K562 (cell line): Measurements from ENCODE around the gene PRR35. TPM values are rescaled to one million over a fixed set of nuclear protein-coding genes. Genes with fewer than 3 reads are reported as not detected.
A peak's percentile ranks its signal among the peaks of the same experiment; 100 is the strongest.

Experiments
- DPF2 ChIP-seq: fragments of 450-650 bp; IDR thresholded peaks from 2 replicates; pipeline ENCODE4 v1.6.1; 2016
- JUND ChIP-seq, 2 experiments: IDR thresholded peaks; 2 replicates in 1 of 2; 3 replicates in 1 of 2; pipeline ENCODE4 v1.6.1; 2011; ENCODE audit warnings: borderline replicate concordance in 2 of 2, low read depth in 2 of 2, low read length in 2 of 2, improper control_type of control experiment in 1 of 2, missing biosample characterization in 1 of 2, missing genetic modification characterization in 1 of 2, missing genetic modification reagents in 1 of 2
- POLR2H ChIP-seq: IDR thresholded peaks from 2 replicates; pipeline ENCODE4 v1.6.1; 2016; ENCODE audit warnings: missing genetic modification characterization, low read depth, mild to moderate bottlenecking, control low read depth, missing compliant biosample characterization, moderate library complexity
- SIN3A ChIP-seq, 2 experiments: fragments of 150-350 bp in 1 of 2; IDR thresholded peaks; 2 replicates each; pipeline ENCODE4 v1.6.1; 2011 to 2016; ENCODE audit warnings: borderline replicate concordance in 2 of 2, low read depth in 2 of 2, low read length in 2 of 2, mild to moderate bottlenecking in 2 of 2, moderate library complexity in 2 of 2; ENCODE audit not compliant: control insufficient read depth in 1 of 2
- polyA plus RNA-seq, 8 experiments: library from polyadenylated mRNA; depleted of rRNA in 4 of 8; stranded (reverse) in 5 of 8; unstranded in 3 of 8; fragments of >200 nt; fragmentation: Nextera tagmentation in 2 of 8; fragmentation: Illumina TruSeq in 1 of 8; extraction: Ambion mirVana in 2 of 8; extraction: Trizol in 1 of 8; gene quantifications; 2 replicates each; pipeline versions ENCODE4 v1.2.1 to v1.2.3, GENCODE V29; 2011 to 2014; ENCODE audit warnings: inconsistent platforms in 1 of 8, missing spikeins in 1 of 8
- total RNA-seq, 7 experiments: library from RNA; depleted of rRNA in 6 of 7; stranded (reverse); fragments of >200 nt in 6 of 7; fragmentation: Illumina TruSeq in 2 of 7; extraction: Trizol in 2 of 7; gene quantifications; 2 replicates each; pipeline versions ENCODE4 v1.2.1 to v1.2.3, GENCODE V29; 2011 to 2021; ENCODE audit warnings: low replicate concordance in 1 of 7
- TF ChIP-seq, protein P1 (sequence below), 2 experiments: fragments of 450-650 bp in 1 of 2; sonication (generic) in 1 of 2; formaldehyde crosslinking in 1 of 2; IDR thresholded peaks; 2 replicates each; pipeline versions ENCODE4 v1.7.1 to v1.9.0; 2016 to 2022; ENCODE audit warnings: inconsistent platforms in 1 of 2, mild to moderate bottlenecking in 1 of 2, missing genetic modification reagents in 1 of 2
- TF ChIP-seq, protein P2 (sequence below), 3 experiments: fragments of 200-800 bp in 1 of 3; fragments of 250-450 bp in 1 of 3; fragments of 450-650 bp in 1 of 3; sonication (Bioruptor Pico) in 1 of 3; sonication (Bioruptor generic) in 1 of 3; formaldehyde crosslinking in 1 of 3; IDR thresholded peaks; 2 replicates each; pipeline versions ENCODE4 v1.6.1 to v1.8.0; 2016 to 2022; ENCODE audit warnings: mild to moderate bottlenecking in 2 of 3, missing genetic modification characterization in 2 of 3, missing compliant biosample characterization in 1 of 3, moderate library complexity in 1 of 3
- TF ChIP-seq, protein P3 (sequence below): fragments of 250-450 bp; sonication (Bioruptor Pico); IDR thresholded peaks from 2 replicates; pipeline ENCODE4 v1.8.0; 2021; ENCODE audit warnings: moderate library complexity, mild to moderate bottlenecking, inconsistent platforms
- TF ChIP-seq, protein P4 (sequence below): fragments of 200-800 bp; sonication (Bioruptor generic); IDR thresholded peaks from 2 replicates; pipeline ENCODE4 v1.6.1; 2017; ENCODE audit warnings: missing genetic modification characterization, missing compliant biosample characterization

Gene PRR35
- total and polyA plus RNA-seq, 9 of the 15 experiments (the other 6 are each of a cell fraction or from before 2014, with no cell fraction given) = 0.17 to 0.45 (median 0.21) TPM; not detected in 5

DNA sequence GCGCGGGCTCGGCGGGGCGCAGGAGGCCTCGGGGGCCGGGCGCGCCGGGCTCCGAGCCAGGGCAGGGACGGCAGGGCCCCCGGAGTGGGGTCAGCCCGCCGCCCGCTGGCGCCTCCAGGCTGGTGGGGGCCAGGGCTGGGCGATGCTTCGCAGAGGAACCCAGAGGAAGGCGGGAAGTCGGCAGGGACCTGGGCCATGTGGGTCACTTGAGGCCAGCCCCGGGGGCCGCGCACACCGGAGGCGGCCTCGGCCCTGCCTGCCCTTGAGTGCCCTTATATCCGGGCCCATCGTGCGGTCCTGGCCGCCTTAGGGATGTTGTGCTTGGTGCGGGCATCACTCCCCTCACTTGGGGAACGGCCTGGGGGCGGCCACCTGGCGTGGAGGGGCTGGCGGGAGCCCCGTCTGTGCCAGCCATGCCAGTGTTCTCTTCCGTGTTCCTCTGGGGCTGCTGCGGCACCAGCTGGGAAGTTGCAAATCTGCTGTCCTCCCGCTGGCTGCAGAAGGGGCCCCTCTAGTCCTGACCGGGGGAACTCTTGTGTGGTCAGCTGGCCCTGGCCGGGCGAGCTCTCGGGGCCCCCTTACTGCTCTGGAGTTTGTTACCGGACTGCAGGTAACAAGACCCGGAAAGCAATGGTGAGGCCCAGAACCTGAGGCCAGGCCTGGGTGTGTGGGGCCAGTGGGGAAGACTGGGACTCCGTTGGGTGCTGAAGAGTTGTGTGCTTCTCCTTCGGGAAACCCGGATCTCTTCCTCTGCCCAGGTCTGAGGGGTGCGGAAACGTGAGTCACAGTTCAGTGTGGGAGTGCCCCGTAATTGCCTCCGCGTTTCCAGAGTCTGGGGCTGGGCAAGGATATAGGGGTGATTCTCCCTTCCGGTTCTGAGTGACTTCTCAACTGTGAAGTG, 31.8 kb upstream of the PRR35 start (continued):
- TF ChIP-seq, protein P1, sequence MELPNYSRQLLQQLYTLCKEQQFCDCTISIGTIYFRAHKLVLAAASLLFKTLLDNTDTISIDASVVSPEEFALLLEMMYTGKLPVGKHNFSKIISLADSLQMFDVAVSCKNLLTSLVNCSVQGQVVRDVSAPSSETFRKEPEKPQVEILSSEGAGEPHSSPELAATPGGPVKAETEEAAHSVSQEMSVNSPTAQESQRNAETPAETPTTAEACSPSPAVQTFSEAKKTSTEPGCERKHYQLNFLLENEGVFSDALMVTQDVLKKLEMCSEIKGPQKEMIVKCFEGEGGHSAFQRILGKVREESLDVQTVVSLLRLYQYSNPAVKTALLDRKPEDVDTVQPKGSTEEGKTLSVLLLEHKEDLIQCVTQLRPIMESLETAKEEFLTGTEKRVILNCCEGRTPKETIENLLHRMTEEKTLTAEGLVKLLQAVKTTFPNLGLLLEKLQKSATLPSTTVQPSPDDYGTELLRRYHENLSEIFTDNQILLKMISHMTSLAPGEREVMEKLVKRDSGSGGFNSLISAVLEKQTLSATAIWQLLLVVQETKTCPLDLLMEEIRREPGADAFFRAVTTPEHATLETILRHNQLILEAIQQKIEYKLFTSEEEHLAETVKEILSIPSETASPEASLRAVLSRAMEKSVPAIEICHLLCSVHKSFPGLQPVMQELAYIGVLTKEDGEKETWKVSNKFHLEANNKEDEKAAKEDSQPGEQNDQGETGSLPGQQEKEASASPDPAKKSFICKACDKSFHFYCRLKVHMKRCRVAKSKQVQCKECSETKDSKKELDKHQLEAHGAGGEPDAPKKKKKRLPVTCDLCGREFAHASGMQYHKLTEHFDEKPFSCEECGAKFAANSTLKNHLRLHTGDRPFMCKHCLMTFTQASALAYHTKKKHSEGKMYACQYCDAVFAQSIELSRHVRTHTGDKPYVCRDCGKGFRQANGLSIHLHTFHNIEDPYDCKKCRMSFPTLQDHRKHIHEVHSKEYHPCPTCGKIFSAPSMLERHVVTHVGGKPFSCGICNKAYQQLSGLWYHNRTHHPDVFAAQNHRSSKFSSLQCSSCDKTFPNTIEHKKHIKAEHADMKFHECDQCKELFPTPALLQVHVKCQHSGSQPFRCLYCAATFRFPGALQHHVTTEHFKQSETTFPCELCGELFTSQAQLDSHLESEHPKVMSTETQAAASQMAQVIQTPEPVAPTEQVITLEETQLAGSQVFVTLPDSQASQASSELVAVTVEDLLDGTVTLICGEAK (IDR thresholded peaks at IDR 0.05) = peak; percentile 49
- TF ChIP-seq, protein P1 (CRISPR knock-in tag; IDR thresholded peaks at IDR 0.05) = no peak
- TF ChIP-seq, protein P2, sequence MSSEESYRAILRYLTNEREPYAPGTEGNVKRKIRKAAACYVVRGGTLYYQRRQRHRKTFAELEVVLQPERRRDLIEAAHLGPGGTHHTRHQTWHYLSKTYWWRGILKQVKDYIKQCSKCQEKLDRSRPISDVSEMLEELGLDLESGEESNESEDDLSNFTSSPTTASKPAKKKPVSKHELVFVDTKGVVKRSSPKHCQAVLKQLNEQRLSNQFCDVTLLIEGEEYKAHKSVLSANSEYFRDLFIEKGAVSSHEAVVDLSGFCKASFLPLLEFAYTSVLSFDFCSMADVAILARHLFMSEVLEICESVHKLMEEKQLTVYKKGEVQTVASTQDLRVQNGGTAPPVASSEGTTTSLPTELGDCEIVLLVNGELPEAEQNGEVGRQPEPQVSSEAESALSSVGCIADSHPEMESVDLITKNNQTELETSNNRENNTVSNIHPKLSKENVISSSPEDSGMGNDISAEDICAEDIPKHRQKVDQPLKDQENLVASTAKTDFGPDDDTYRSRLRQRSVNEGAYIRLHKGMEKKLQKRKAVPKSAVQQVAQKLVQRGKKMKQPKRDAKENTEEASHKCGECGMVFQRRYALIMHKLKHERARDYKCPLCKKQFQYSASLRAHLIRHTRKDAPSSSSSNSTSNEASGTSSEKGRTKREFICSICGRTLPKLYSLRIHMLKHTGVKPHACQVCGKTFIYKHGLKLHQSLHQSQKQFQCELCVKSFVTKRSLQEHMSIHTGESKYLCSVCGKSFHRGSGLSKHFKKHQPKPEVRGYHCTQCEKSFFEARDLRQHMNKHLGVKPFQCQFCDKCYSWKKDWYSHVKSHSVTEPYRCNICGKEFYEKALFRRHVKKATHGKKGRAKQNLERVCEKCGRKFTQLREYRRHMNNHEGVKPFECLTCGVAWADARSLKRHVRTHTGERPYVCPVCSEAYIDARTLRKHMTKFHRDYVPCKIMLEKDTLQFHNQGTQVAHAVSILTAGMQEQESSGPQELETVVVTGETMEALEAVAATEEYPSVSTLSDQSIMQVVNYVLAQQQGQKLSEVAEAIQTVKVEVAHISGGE (CRISPR knock-in tag; IDR thresholded peaks at IDR 0.05) = peak in 2 of 3 experiments; percentile 27 to 84; a peak in 3 of 6 replicates
- TF ChIP-seq POLR2H (tag) = peak; percentile 35; the same call in 1 of the 2 replicates
- peak; percentile 91 for TF ChIP-seq JUND (IDR thresholded peaks at IDR 0.05; ENCODE audit: borderline replicate concordance, low read depth, low read length)
- TF ChIP-seq JUND (tag; IDR thresholded peaks at IDR 0.05; ENCODE audit: borderline replicate concordance, low read depth, low read length) = peak; percentile 64; the same call in 2 of the 3 replicates
- TF ChIP-seq, protein P3, sequence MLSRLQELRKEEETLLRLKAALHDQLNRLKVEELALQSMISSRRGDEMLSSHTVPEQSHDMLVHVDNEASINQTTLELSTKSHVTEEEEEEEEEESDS (CRISPR knock-in tag) = no peak
- peak; percentile 33 to 53; a peak in 1 of 4 replicates for TF ChIP-seq SIN3A (IDR thresholded peaks at IDR 0.05; ENCODE audit: borderline replicate concordance in 2 of 2, control insufficient read depth in 1 of 2, low read depth in 2 of 2, low read length in 2 of 2)
- TF ChIP-seq DPF2 = peak; percentile 65
- TF ChIP-seq, protein P4, sequence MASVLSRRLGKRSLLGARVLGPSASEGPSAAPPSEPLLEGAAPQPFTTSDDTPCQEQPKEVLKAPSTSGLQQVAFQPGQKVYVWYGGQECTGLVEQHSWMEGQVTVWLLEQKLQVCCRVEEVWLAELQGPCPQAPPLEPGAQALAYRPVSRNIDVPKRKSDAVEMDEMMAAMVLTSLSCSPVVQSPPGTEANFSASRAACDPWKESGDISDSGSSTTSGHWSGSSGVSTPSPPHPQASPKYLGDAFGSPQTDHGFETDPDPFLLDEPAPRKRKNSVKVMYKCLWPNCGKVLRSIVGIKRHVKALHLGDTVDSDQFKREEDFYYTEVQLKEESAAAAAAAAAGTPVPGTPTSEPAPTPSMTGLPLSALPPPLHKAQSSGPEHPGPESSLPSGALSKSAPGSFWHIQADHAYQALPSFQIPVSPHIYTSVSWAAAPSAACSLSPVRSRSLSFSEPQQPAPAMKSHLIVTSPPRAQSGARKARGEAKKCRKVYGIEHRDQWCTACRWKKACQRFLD (CRISPR knock-in tag) = peak; percentile 46
